Mesothelial cell of epicardium (in vitro differentiated cells): Measurements from ENCODE around the gene PMM2. TPM values are rescaled to one million over a fixed set of nuclear protein-coding genes. Genes with fewer than 3 reads are reported as not detected.

Source experiments
- DNase-seq, 2 experiments: peaks; one replicate each; pipeline ENCODE4 v3.0.0; 2021; ENCODE audit warnings: low spot score in 2 of 2; ENCODE audit not compliant: unreplicated experiment in 2 of 2
- H3K27ac Mint-ChIP-seq: 2 replicates; pipeline ENCODE4 v1.8.0; 2021; ENCODE audit warnings: mixed read lengths
- H3K27me3 Mint-ChIP-seq: 2 replicates; pipeline ENCODE4 v1.8.0; 2021; ENCODE audit warnings: low read depth, mixed read lengths
- H3K36me3 Mint-ChIP-seq: 2 replicates; pipeline ENCODE4 v1.8.0; 2021; ENCODE audit warnings: mixed read lengths
- H3K4me1 Mint-ChIP-seq: 2 replicates; pipeline ENCODE4 v1.8.0; 2021; ENCODE audit warnings: mixed read lengths
- H3K4me3 Mint-ChIP-seq: 2 replicates; pipeline ENCODE4 v1.8.0; 2021; ENCODE audit warnings: mild to moderate bottlenecking, moderate library complexity, mixed read lengths
- H3K9me3 Mint-ChIP-seq: 2 replicates; pipeline ENCODE4 v1.8.0; 2021; ENCODE audit warnings: mixed read lengths
- total RNA-seq: library from RNA; stranded (reverse); gene quantifications from 3 replicates; pipeline ENCODE4 v1.2.1, GENCODE V29; 2021
- TF ChIP-seq, protein P1 (sequence below): fragments of 200-600 bp; sonication (generic); IDR thresholded peaks from one replicate; pipeline ENCODE4 v1.5.0; 2021; ENCODE audit warnings: antibody characterized with exemption; ENCODE audit not compliant: unreplicated experiment

The PMM2 gene
- total RNA-seq, 1 donor from 2014 or later = 41.7 TPM

DNA sequence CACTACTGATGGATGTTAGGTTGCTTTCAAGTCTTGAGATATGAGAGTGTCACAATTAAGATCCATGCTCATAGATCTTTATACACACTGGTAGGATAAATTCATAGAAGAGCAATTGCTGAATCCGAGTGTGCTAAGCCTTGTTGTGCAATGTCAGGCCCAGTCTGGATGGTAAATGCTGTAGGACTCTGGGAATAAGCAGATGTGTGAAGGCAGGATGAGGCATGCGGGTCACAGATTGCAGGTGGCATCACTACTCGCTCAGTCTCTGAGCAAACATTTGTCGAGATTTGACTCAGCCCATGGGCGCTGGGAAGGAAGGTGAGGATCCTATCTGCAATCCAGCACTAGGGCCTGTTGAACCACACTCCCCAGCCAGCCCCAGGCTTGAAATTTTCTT is 40.9 kb upstream of the PMM2 start:
- Mint-ChIP-seq H3K27ac (no peak overlapping the region), H3K4me3 (no peak overlapping the region), H3K9me3 (no peaks in the 10 kb centered on the region), H3K27me3 (no peaks in the 10 kb centered on the region), H3K4me1 (peaks cover 16% of the 10 kb centered on the region), H3K36me3 (peaks cover 25% of the 10 kb centered on the region)
- TF ChIP-seq, protein P1, sequence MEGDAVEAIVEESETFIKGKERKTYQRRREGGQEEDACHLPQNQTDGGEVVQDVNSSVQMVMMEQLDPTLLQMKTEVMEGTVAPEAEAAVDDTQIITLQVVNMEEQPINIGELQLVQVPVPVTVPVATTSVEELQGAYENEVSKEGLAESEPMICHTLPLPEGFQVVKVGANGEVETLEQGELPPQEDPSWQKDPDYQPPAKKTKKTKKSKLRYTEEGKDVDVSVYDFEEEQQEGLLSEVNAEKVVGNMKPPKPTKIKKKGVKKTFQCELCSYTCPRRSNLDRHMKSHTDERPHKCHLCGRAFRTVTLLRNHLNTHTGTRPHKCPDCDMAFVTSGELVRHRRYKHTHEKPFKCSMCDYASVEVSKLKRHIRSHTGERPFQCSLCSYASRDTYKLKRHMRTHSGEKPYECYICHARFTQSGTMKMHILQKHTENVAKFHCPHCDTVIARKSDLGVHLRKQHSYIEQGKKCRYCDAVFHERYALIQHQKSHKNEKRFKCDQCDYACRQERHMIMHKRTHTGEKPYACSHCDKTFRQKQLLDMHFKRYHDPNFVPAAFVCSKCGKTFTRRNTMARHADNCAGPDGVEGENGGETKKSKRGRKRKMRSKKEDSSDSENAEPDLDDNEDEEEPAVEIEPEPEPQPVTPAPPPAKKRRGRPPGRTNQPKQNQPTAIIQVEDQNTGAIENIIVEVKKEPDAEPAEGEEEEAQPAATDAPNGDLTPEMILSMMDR = no peak
- no peak for DNase-seq

DNA sequence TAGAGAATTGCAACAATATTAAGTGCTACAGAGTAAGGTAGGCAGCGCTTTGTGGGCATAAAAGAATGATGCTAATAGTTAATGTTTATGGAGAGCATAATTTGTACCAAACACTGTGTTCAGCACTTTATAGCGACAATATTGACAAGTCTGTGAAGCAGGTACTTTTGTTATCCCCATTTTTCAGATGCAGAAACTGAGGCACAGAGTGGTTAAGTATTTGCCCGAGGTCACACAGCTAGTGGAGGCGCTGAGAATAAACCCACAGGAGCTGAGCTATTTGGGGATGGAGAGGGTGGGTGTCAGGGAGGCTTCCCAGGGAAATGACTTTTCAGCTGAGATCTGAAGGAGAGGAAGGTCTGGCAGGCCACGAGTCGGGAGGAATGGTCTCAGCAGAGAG is 39.6 kb upstream of the PMM2 start:
- no peak overlapping the region for H3K4me3 Mint-ChIP-seq
- H3K9me3 Mint-ChIP-seq = no peaks in the 10 kb centered on the region
- DNase-seq = no peak
- TF ChIP-seq, protein P1 = no peak
- H3K36me3 Mint-ChIP-seq = peaks cover 29% of the 10 kb centered on the region
- H3K4me1 Mint-ChIP-seq = peaks cover 10% of the 10 kb centered on the region
- H3K27ac Mint-ChIP-seq = no peak overlapping the region
- no peaks in the 10 kb centered on the region for H3K27me3 Mint-ChIP-seq

DNA sequence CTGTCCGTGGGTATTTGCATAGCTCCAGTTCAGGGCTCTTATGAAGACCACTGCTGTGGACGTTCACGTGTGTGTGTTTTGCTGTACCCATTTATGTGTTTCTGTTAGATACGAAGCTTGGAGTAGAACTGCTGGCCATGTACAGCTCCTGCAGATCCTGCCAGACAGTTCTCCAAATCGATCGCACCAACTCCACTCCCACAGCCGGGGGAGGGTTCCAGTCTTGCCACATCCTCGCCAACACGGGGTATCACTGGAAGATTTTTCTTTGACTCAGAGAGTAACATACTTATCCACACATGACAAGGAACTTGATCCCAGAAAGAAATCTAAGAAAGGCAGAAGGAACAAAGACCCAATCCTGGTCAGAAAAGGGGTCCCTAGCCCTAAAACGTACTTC is 37.6 kb upstream of the PMM2 start:
- no peaks in the 10 kb centered on the region for H3K27me3 Mint-ChIP-seq
- TF ChIP-seq, protein P1 = no peak
- H3K4me3 Mint-ChIP-seq = no peak overlapping the region
- H3K36me3 Mint-ChIP-seq = peaks cover 26% of the 10 kb centered on the region
- H3K27ac Mint-ChIP-seq = no peak overlapping the region
- no peaks in the 10 kb centered on the region for H3K9me3 Mint-ChIP-seq
- DNase-seq = no peak
- H3K4me1 Mint-ChIP-seq = no peaks in the 10 kb centered on the region

DNA sequence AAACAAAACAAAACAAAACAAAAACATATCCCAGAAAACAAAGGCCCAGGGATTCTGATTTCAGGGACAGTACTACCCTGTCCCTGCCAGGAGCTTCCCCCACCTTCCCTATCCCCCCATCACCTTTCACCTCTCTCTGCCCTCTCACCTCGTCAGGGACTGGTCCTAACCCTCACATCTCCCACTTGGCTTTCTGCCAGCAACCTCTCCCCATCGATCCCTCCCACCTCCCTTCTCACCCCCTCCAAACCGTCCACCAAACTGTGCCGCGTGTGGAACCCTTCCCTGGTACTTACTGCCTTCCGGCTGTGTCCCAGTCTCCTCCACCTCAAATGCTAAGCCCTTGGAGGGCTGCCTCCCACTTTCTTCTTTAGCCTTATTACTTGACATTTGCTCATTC is 36.6 kb upstream of the PMM2 start:
- TF ChIP-seq, protein P1 = no peak
- H3K27me3 Mint-ChIP-seq = no peaks in the 10 kb centered on the region
- no peaks in the 10 kb centered on the region for H3K9me3 Mint-ChIP-seq
- no peak overlapping the region for H3K4me3 Mint-ChIP-seq
- H3K36me3 Mint-ChIP-seq = peaks cover 22% of the 10 kb centered on the region
- H3K4me1 Mint-ChIP-seq = no peaks in the 10 kb centered on the region
- no peak for DNase-seq
- H3K27ac Mint-ChIP-seq = no peak overlapping the region

DNA sequence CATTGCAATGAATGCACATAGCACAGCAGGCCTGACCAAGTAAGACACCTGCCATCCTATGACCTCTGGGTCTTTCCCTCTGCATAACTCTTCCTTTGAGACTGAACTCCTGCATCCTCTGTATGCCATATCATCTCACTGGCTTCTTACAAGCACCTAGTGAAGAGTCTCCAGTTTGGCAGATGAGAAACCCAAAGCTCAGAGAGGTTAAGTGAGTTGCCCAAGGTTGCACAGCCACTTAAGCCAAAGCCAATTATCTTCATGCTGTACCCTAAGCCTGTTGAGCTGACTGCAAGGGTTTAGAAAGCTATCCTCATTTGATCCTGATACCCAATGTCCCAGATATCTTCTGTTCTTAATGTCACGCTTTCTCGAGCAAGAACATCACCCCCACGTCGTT is 35.4 kb upstream of the PMM2 start:
- H3K27me3 Mint-ChIP-seq = no peaks in the 10 kb centered on the region
- H3K36me3 Mint-ChIP-seq = peaks cover 22% of the 10 kb centered on the region
- no peaks in the 10 kb centered on the region for H3K9me3 Mint-ChIP-seq
- no peak overlapping the region for H3K4me3 Mint-ChIP-seq
- H3K27ac Mint-ChIP-seq = no peak overlapping the region
- DNase-seq = no peak
- TF ChIP-seq, protein P1 = no peak
- H3K4me1 Mint-ChIP-seq = no peaks in the 10 kb centered on the region

DNA sequence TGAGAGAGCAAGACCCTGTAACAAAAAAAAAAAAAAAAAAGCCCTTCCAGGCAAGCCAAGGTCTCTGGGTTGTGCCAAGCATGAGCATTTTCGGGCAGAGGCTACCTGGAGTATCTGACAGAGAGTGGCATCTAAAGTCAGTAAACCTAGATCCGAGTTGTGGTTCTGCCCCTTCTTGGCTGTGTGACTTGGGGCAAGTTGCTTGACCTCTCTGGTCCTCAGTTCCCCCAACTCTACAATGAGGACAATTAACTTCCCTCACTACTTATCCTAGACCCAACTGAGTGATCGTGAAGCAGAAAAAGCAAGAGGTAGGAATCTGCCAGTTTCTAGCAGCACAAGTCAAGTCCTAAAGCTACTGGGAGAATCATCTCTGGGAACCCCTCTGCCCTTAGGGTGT is 34.6 kb upstream of the PMM2 start:
- H3K9me3 Mint-ChIP-seq = no peaks in the 10 kb centered on the region
- H3K4me1 Mint-ChIP-seq = no peaks in the 10 kb centered on the region
- DNase-seq = no peak
- TF ChIP-seq, protein P1 = no peak
- no peak overlapping the region for H3K4me3 Mint-ChIP-seq
- H3K36me3 Mint-ChIP-seq = peaks cover 16% of the 10 kb centered on the region
- H3K27me3 Mint-ChIP-seq = no peaks in the 10 kb centered on the region
- no peak overlapping the region for H3K27ac Mint-ChIP-seq
